ENCODE data around the gene LAD1. TPM values are rescaled to one million over a fixed set of nuclear protein-coding genes. Genes with fewer than 3 reads are reported as not detected.

The LAD1 gene
- total and polyA plus RNA-seq, 9 of the 15 experiments (the other 6 are each of a cell fraction or from before 2014, with no cell fraction given) = 0.31 TPM; not detected in 8

DNA sequence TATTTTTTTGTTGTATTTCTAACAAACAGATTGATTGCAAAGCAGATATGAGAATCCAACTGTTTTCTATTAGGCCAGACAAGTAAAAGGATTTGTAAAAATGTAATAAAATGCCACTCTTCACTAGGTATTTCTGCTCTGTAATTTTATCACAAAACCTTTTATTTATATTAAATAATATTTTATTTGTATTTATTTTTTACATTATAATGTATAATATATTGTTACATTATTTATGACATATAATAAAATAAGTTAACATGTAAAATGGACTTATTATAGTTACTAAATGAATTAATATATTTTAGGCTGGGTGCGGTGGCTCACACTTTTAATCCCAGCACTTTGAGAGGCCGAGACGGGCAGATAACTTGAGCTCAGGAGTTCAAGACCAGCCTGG, 35.1 kb upstream of the LAD1 start (continued):
- TF ChIP-seq, protein P1, sequence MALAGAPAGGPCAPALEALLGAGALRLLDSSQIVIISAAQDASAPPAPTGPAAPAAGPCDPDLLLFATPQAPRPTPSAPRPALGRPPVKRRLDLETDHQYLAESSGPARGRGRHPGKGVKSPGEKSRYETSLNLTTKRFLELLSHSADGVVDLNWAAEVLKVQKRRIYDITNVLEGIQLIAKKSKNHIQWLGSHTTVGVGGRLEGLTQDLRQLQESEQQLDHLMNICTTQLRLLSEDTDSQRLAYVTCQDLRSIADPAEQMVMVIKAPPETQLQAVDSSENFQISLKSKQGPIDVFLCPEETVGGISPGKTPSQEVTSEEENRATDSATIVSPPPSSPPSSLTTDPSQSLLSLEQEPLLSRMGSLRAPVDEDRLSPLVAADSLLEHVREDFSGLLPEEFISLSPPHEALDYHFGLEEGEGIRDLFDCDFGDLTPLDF (CRISPR knock-in tag; IDR thresholded peaks at IDR 0.05) = no peak
- TF ChIP-seq ATF2 (CRISPR knock-in tag; IDR thresholded peaks at IDR 0.05) (no peak), POLR2AphosphoS5 (IDR thresholded peaks at IDR 0.05; ENCODE audit: control insufficient read depth, insufficient read depth, low read depth, low read length) (no peak), HNRNPL (IDR thresholded peaks at IDR 0.05; ENCODE audit: low read depth, low read length) (no peak), PTRF (tag; IDR thresholded peaks at IDR 0.05) (no peak), ETV6 (IDR thresholded peaks at IDR 0.05; ENCODE audit: borderline replicate concordance in 1 of 2, low read depth in 2 of 2, low read length in 1 of 2) (no peak), ETV6 (CRISPR knock-in tag; IDR thresholded peaks at IDR 0.05; ENCODE audit: borderline replicate concordance) (no peak), SNRNP70 (optimal IDR thresholded peaks at IDR 0.05; ENCODE audit: low read depth, low read length) (no peak), DNMT1 (IDR thresholded peaks at IDR 0.05) (no peak), DACH1 (IDR thresholded peaks at IDR 0.05; ENCODE audit: partially characterized antibody) (no peak), RFX5 (IDR thresholded peaks at IDR 0.05; ENCODE audit: low read depth, low read length) (no peak), RBM25 (IDR thresholded peaks at IDR 0.05; ENCODE audit: low read depth, low read length, severe bottlenecking) (no peak)

Data from K562 (cell line).